Measurements from ENCODE around the gene DNAH5. TPM values are rescaled to one million over a fixed set of nuclear protein-coding genes. Genes with fewer than 3 reads are reported as not detected.

Gene DNAH5
- total and polyA plus RNA-seq, 8 donors, result 0.61 to 9.8 (median 2.7) TPM

DNA sequence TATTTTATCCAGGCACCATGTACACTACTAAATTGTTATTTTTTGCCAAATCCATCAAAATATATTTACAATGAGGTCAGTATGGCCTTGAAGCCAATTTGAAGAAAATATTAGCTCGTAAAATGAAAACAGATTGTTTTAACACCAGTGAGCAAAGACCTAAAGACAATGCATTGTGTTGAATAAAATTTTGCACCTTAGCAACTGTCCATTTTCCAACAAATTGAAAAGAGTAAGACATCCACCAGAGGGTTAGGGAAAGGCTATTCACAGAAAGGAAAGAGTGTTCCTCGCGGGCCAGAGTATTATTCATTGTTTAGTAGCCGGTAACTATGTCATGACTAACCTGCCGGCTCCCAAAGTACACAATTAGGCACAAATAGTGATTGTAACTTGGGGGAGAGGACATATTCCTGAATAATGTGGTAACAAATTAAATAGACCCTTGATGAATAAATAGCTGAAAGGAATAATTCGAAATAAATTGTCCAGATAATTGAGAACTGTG, 213.3 kb downstream of the DNAH5 start:
- Histone ChIP-seq H3K27ac (no peak overlapping the region), H3K27me3 (no peaks in the 10 kb centered on the region), H3K9me3 (peaks cover 0 to 9% of the 10 kb centered on the region in 2 donors), H3K4me1 (no peaks in the 10 kb centered on the region), H3K4me3 (no peak overlapping the region), H3K36me3 (no peaks in the 10 kb centered on the region)
- no peak for ATAC-seq
- TF ChIP-seq CTCF (IDR thresholded peaks at IDR 0.05), result no peak
- intact Hi-C loops (cut with DNase I), result no loop called here
- DNase-seq, result no peak

DNA sequence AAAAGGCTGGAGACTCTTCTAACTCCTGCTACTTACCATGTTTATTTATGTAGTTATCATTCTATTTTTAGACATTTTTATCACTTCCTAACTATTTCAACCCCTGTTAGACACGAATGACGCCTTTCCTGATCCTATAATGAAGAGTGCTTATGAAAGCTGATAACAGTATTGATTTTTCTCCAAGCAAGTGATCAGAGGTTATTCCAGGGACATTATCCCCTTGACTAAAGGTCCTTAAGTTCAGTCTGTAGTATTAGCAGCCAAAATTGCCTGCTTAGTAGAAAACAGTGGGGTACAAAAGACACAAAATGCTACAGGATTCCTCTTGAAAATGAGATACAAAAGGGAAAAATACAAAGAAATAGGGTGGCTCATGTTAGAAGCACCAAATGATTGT, 235.6 kb downstream of the DNAH5 start:
- Histone ChIP-seq H3K9me3 (peaks cover 0 to 5% of the 10 kb centered on the region in 2 donors), H3K27me3 (no peaks in the 10 kb centered on the region), H3K27ac (no peak overlapping the region), H3K4me1 (no peaks in the 10 kb centered on the region), H3K36me3 (no peaks in the 10 kb centered on the region), H3K4me3 (no peak overlapping the region)
- no peak for ATAC-seq
- TF ChIP-seq CTCF (IDR thresholded peaks at IDR 0.05), result no peak
- intact Hi-C loops (cut with DNase I), result no loop called here
- no peak for DNase-seq

DNA sequence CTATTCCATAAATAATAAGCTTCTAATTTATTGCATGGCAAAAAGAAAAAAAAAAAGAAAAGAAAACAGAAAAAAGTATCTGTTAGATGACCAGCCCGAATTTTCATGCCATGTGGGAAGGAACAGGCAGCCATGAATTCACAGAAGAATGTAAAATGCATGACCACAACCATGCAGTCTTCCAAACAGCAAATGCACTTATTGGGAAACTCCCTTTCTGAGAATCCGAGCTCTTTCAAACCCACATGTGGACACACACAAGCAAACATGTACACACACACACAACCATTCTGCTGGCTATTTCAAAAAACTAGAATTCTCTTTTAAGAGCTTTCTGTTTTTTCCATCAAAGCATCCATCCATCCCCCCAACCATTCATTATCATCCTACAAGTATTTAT, 236.1 kb downstream of the DNAH5 start:
- Histone ChIP-seq H3K4me1 (no peaks in the 10 kb centered on the region), H3K27ac (no peak overlapping the region), H3K36me3 (no peaks in the 10 kb centered on the region), H3K9me3 (peaks cover 0 to 5% of the 10 kb centered on the region in 2 donors), H3K27me3 (no peaks in the 10 kb centered on the region), H3K4me3 (no peak overlapping the region)
- intact Hi-C loops (cut with DNase I), result no loop called here
- DNase-seq, result no peak
- no peak for TF ChIP-seq CTCF (IDR thresholded peaks at IDR 0.05)
- ATAC-seq, result no peak

- TF ChIP-seq CTCF (IDR thresholded peaks at IDR 0.05), result no peak
These were observed 240.1 kb downstream of the DNAH5 start for GRCh38 chr5:13704396-13704795.

DNA sequence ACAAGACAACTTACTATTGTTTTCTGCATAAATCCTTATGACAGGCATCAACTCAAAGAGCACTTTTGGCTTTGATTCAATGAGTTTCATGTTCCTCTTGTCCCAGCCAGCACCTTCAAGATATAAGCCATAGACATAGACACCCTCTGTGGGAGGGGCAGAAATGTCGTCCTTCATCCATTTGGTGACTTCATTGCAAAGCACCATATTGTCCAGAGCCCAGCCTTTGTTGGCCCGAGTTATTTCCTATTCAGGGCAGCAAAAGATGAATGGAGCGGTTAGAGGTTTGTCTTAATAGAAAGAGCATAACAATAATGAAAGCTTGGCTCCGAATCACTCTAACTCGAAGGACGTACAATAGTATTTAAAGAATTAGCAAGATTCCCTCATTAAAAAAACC, 243.9 kb downstream of the DNAH5 start:
- intact Hi-C loops (cut with DNase I), result no loop called here
- ATAC-seq, result no peak
- no peaks in the 10 kb centered on the region for H3K4me1 ChIP-seq
- TF ChIP-seq CTCF (IDR thresholded peaks at IDR 0.05), result no peak
- H3K9me3 ChIP-seq, result no peaks in the 10 kb centered on the region
- no peaks in the 10 kb centered on the region for H3K36me3 ChIP-seq
- no peak overlapping the region for H3K4me3 ChIP-seq
- H3K27me3 ChIP-seq, result no peaks in the 10 kb centered on the region
- H3K27ac ChIP-seq, result no peak overlapping the region
- DNase-seq, result no peak

More at GRCh38 chr5:13704396-13704795, 240.1 kb downstream of the DNAH5 start:
- no peak overlapping the region for H3K27ac ChIP-seq
- no peak overlapping the region for H3K4me3 ChIP-seq
- no peaks in the 10 kb centered on the region for H3K4me1 ChIP-seq
- no peaks in the 10 kb centered on the region for H3K27me3 ChIP-seq
- H3K9me3 ChIP-seq, result peaks cover 0 to 5% of the 10 kb centered on the region in 2 donors
- intact Hi-C loops (cut with DNase I), result no loop called here
- DNase-seq, result no peak
- H3K36me3 ChIP-seq, result no peaks in the 10 kb centered on the region
- ATAC-seq, result no peak

All from left lung (tissue), 10 donors.